Measurements from ENCODE around the gene LYZL1.
"Not testable (repeated sequence)": the region's sequence is repeated elsewhere in the genome, so short reads cannot be mapped to it uniquely, and the experiment has no call there.

The LYZL1 gene

DNA sequence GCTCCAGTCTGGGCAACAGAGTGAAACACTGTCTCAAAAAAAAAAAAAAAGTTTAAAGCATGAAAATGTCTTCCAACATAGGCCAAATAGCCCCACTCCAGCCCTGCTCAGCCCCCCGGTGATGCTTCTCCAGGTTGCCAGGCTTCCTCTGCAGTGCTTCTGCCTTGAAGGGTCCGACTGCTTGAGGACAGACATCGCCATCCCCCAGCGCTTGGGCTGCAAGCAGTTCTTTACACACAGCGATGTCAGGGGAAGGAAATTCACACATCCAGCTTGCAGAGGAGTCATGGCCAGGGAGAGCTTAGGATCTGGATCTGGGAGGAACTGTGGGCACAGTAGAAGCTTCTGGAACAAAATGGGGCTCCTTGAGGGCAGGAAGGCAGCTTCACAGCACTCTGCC lies 26.9 kb downstream of the LYZL1 start:
- peaks cover 5% of the 10 kb centered on the region for H3K27me3 ChIP-seq (ENCODE audit: control insufficient read depth, insufficient read depth, low read length)
- H3K36me3 ChIP-seq (ENCODE audit: control insufficient read depth, insufficient read depth, low read length) = no peaks in the 10 kb centered on the region
- no peak overlapping the region for H3K4me3 ChIP-seq (ENCODE audit: low read length)
- no peaks in the 10 kb centered on the region for H3K9me3 ChIP-seq (ENCODE audit: control insufficient read depth, low read length)
- no peak overlapping the region for H3K9ac ChIP-seq (ENCODE audit: low read length)
- no peaks in the 10 kb centered on the region for H3K4me1 ChIP-seq (ENCODE audit: control insufficient read depth, insufficient read depth, low read length)

GRCh38 chr10:29316308-29317026 lies 27.6 kb downstream of the LYZL1 start:
- Histone ChIP-seq H3K4me3 (ENCODE audit: low read length) (no peak overlapping the region), H3K9ac (ENCODE audit: low read length) (no peak overlapping the region), H3K27me3 (ENCODE audit: control insufficient read depth, insufficient read depth, low read length) (peaks cover 5% of the 10 kb centered on the region), H3K4me1 (ENCODE audit: control insufficient read depth, insufficient read depth, low read length) (no peaks in the 10 kb centered on the region), H3K9me3 (ENCODE audit: control insufficient read depth, low read length) (no peaks in the 10 kb centered on the region), H3K36me3 (ENCODE audit: control insufficient read depth, insufficient read depth, low read length) (no peaks in the 10 kb centered on the region)

DNA sequence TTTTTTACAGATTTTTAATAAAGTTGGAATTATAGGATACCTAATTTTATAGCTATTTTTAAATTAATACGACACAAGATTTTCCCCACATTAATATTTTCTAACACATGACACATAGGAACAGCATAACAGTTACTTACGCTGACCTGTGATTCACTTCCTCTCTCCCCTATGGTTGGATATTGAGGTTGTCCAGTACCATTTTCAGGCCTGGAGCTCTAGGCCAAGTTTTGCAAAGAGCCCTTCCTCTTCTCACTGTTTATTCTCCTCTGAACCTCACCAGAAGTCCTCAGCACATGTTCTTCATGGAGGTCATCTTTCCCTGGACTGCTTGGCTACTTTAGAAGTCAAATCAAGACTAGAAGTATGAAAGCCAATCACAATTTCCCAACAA lies 28.2 kb downstream of the LYZL1 start:
- Histone ChIP-seq H3K4me3 (ENCODE audit: low read length) (no peak overlapping the region), H3K27me3 (ENCODE audit: control insufficient read depth, insufficient read depth, low read length) (peaks cover 5% of the 10 kb centered on the region), H3K36me3 (ENCODE audit: control insufficient read depth, insufficient read depth, low read length) (no peaks in the 10 kb centered on the region), H3K9ac (ENCODE audit: low read length) (no peak overlapping the region), H3K9me3 (ENCODE audit: control insufficient read depth, low read length) (no peaks in the 10 kb centered on the region), H3K4me1 (ENCODE audit: control insufficient read depth, insufficient read depth, low read length) (no peaks in the 10 kb centered on the region)

GRCh38 chr10:29317423-29318021 lies 28.7 kb downstream of the LYZL1 start:
- H3K9ac ChIP-seq (ENCODE audit: low read length) = no peak overlapping the region
- peaks cover 5% of the 10 kb centered on the region for H3K27me3 ChIP-seq (ENCODE audit: control insufficient read depth, insufficient read depth, low read length)
- no peaks in the 10 kb centered on the region for H3K9me3 ChIP-seq (ENCODE audit: control insufficient read depth, low read length)
- H3K36me3 ChIP-seq (ENCODE audit: control insufficient read depth, insufficient read depth, low read length) = no peaks in the 10 kb centered on the region
- H3K4me1 ChIP-seq (ENCODE audit: control insufficient read depth, insufficient read depth, low read length) = no peaks in the 10 kb centered on the region
- no peak overlapping the region for H3K4me3 ChIP-seq (ENCODE audit: low read length)

DNA sequence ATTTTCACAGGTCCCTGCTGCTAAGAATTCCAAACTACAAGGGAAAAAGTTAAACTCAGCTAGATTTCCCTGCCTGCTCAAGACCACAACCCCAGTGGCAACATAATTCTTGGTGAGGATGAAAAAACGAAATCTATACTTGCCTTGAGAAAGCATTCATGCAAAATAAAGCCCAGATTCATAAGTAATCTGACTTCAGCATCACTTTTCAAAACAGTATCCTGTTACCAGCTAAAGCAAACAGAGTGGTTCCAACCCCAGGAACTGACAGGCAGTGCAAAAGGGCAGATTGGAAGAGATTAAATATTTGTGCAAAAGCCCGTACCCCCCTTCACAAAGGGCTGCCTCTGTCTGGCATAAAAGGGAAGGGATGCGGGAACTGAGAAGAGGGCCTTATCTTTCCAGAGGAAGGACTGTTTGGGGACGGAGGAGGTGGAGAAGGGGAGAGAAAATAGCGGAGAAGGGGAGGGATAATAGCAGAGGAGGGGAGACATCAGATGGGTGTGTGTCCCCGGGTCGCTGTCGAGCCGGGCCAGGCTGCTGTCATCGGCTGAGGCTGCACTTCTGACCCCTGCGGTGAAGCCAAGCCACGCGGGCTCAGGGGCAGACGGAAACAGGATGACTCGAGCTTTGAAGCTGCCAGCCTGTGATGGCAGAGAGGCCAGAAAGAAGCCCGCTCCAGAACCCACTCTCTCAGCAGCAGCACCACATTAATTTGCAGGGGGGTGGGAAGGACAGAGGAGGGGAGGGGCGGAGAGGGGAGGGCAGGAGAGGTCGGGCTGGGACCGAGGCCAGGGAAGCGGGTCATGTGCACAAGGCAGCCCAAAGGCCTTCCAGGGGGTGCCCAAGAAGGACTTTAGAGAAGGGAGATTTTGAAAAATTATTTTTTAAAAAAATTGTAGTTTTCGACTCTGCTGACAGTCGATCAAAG lies 29.5 kb downstream of the LYZL1 start:
- not testable (repeated sequence) for H3K4me1 ChIP-seq (ENCODE audit: control insufficient read depth, insufficient read depth, low read length); H3K9me3 ChIP-seq (ENCODE audit: control insufficient read depth, low read length); H3K36me3 ChIP-seq (ENCODE audit: control insufficient read depth, insufficient read depth, low read length); H3K27me3 ChIP-seq (ENCODE audit: control insufficient read depth, insufficient read depth, low read length); H3K9ac ChIP-seq (ENCODE audit: low read length); H3K4me3 ChIP-seq (ENCODE audit: low read length)

DNA sequence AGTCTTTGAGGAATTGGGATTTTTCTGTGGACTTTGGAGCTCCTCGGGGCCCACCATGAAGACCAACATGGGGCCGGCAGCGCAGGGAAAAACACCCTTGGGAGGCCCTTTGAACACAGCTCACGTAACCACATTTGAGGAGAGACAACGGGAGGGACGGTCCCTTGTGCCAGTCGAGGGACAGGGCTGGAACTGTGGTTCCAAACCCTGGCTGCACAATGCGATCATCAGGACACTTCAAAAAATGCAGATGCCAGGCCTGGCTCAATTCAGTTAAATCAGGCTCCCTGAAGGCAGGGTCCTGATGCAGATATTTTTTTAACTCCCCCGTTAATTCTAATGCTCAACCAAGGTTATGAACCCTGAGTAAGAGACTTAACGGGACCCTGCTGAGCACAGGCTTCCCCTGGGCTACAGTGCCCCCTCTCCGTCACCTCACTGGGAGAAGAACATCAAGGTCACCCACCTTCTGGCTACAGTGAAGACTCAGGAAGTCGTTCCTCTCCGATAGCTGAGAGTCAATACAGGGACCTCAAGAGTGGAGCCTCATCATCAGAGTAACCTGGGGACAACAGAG lies 30.4 kb downstream of the LYZL1 start:
- no peaks in the 10 kb centered on the region for H3K4me1 ChIP-seq (ENCODE audit: control insufficient read depth, insufficient read depth, low read length)
- H3K27me3 ChIP-seq (ENCODE audit: control insufficient read depth, insufficient read depth, low read length) = peaks cover 5% of the 10 kb centered on the region
- H3K9me3 ChIP-seq (ENCODE audit: control insufficient read depth, low read length) = no peaks in the 10 kb centered on the region
- H3K36me3 ChIP-seq (ENCODE audit: control insufficient read depth, insufficient read depth, low read length) = no peaks in the 10 kb centered on the region
- no peak overlapping the region for H3K9ac ChIP-seq (ENCODE audit: low read length)
- no peak overlapping the region for H3K4me3 ChIP-seq (ENCODE audit: low read length)

DNA sequence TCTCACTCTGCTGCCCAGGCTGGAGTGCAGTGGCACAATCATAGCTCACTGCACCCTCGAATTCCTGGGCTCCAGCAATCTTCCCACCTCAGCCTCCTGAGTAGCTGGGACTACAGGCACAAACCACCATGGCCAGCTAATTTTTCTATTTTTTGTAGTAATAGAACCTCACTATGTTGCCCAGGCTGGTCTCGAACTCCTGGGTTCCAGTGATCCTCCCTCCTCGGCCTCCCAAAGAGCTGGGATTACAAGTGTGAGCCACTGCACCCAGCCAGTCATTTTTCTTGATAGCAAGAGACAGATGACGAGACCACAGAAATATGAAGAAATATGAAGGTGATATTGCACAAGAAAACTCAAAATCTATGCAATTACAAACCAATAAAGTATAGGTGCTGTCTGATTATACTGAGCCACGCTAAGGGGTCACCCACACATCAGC lies 31.8 kb downstream of the LYZL1 start:
- H3K4me1 ChIP-seq (ENCODE audit: control insufficient read depth, insufficient read depth, low read length); H3K9me3 ChIP-seq (ENCODE audit: control insufficient read depth, low read length); H3K27me3 ChIP-seq (ENCODE audit: control insufficient read depth, insufficient read depth, low read length); H3K9ac ChIP-seq (ENCODE audit: low read length); H3K36me3 ChIP-seq (ENCODE audit: control insufficient read depth, insufficient read depth, low read length); H3K4me3 ChIP-seq (ENCODE audit: low read length): not testable (repeated sequence)

GRCh38 chr10:29321656-29322055 lies 32.8 kb downstream of the LYZL1 start:
- H3K9me3 ChIP-seq (ENCODE audit: control insufficient read depth, low read length) = no peaks in the 10 kb centered on the region
- no peak overlapping the region for H3K4me3 ChIP-seq (ENCODE audit: low read length)
- peaks cover 2% of the 10 kb centered on the region for H3K4me1 ChIP-seq (ENCODE audit: control insufficient read depth, insufficient read depth, low read length)
- peaks cover 5% of the 10 kb centered on the region for H3K27me3 ChIP-seq (ENCODE audit: control insufficient read depth, insufficient read depth, low read length)
- no peaks in the 10 kb centered on the region for H3K36me3 ChIP-seq (ENCODE audit: control insufficient read depth, insufficient read depth, low read length)
- no peak overlapping the region for H3K9ac ChIP-seq (ENCODE audit: low read length)

GRCh38 chr10:29322918-29323317 lies 34.0 kb downstream of the LYZL1 start:
- no peaks in the 10 kb centered on the region for H3K9me3 ChIP-seq (ENCODE audit: control insufficient read depth, low read length)
- H3K36me3 ChIP-seq (ENCODE audit: control insufficient read depth, insufficient read depth, low read length) = no peaks in the 10 kb centered on the region
- H3K27me3 ChIP-seq (ENCODE audit: control insufficient read depth, insufficient read depth, low read length) = peaks cover 5% of the 10 kb centered on the region
- peaks cover 9% of the 10 kb centered on the region for H3K4me1 ChIP-seq (ENCODE audit: control insufficient read depth, insufficient read depth, low read length)
- no peak overlapping the region for H3K4me3 ChIP-seq (ENCODE audit: low read length)
- no peak overlapping the region for H3K9ac ChIP-seq (ENCODE audit: low read length)

DNA sequence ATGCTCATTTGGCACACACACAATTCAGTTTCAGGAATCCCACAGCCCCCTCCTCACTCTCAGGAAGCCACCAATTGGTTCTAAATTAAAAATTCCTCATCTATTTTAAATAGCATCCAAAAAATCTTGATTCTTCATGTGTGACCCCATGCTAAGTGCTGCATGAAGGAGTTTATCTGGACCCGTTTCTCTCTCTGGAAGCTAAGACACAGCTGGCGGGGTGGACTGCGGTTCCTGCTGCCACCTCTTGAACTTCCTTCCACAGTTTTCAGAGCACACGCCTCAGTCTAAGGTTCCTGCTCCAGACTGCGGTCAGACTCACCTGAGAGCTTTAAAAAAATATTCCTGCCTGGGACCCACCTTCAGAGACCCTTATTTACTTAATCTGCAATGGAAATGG lies 34.5 kb downstream of the LYZL1 start:
- no peaks in the 10 kb centered on the region for H3K9me3 ChIP-seq (ENCODE audit: control insufficient read depth, low read length)
- no peak overlapping the region for H3K9ac ChIP-seq (ENCODE audit: low read length)
- H3K4me3 ChIP-seq (ENCODE audit: low read length) = no peak overlapping the region
- H3K36me3 ChIP-seq (ENCODE audit: control insufficient read depth, insufficient read depth, low read length) = no peaks in the 10 kb centered on the region
- H3K27me3 ChIP-seq (ENCODE audit: control insufficient read depth, insufficient read depth, low read length) = peaks cover 5% of the 10 kb centered on the region
- H3K4me1 ChIP-seq (ENCODE audit: control insufficient read depth, insufficient read depth, low read length) = peaks cover 9% of the 10 kb centered on the region

GRCh38 chr10:29324220-29324841 lies 35.5 kb downstream of the LYZL1 start:
- Histone ChIP-seq H3K36me3 (ENCODE audit: control insufficient read depth, insufficient read depth, low read length) (no peaks in the 10 kb centered on the region), H3K9ac (ENCODE audit: low read length) (no peak overlapping the region), H3K4me3 (ENCODE audit: low read length) (no peak overlapping the region), H3K4me1 (ENCODE audit: control insufficient read depth, insufficient read depth, low read length) (peaks cover 9% of the 10 kb centered on the region), H3K9me3 (ENCODE audit: control insufficient read depth, low read length) (no peaks in the 10 kb centered on the region), H3K27me3 (ENCODE audit: control insufficient read depth, insufficient read depth, low read length) (peaks cover 4% of the 10 kb centered on the region)

Data from mucosa of stomach (tissue), 1 donor.